Motor neuron (in vitro differentiated cells): ENCODE measurements around the gene PHLPP1. TPM values are rescaled to one million over a fixed set of nuclear protein-coding genes. Genes with fewer than 3 reads are reported as not detected.

ENCODE experiments used
- ATAC-seq, 8 experiments: fragments of 200-7000 bp; cut with Tn5 transposase; replicated peaks in 6 of 8; 2 replicates each; pipeline ENCODE4 v1.8.0; 2021; ENCODE audit warnings: mild to moderate bottlenecking in 8 of 8, moderate library complexity in 8 of 8
- H3K27ac ChIP-seq, 2 donors: fragments of 250-450 bp; sonication (Bioruptor Pico); 2 replicates each; pipeline ENCODE4 v1.9.0; 2021; ENCODE audit warnings: antibody characterized with exemption in 2 of 2, mild to moderate bottlenecking in 2 of 2, moderate library complexity in 1 of 2
- H3K4me1 ChIP-seq, 2 donors: fragments of 250-450 bp; sonication (Bioruptor Pico); replicated peaks in 1 of 2; 2 replicates each; pipeline ENCODE4 v1.6.1; 2021; ENCODE audit warnings: antibody characterized with exemption in 2 of 2, mild to moderate bottlenecking in 2 of 2, moderate library complexity in 1 of 2
- H3K4me3 ChIP-seq, 5 donors: fragments of 250-450 bp; sonication (Bioruptor Pico); 2 replicates each; pipeline ENCODE4 v1.9.0; 2021; ENCODE audit warnings: antibody characterized with exemption in 5 of 5, mild to moderate bottlenecking in 5 of 5, moderate library complexity in 4 of 5
- WGBS, 10 experiments: fragments of 450-650 bp; shearing (Covaris generic); methylation state at CpG; one replicate each; pipeline ENCODE4 v1.0.0; 2022; 5-methylcytosine and 5-hydroxymethylcytosine counted together
- in situ Hi-C, 9 experiments: fragments of 400-800 bp; cut with MboI; loops; one replicate each; pipeline ENCODE4 v1.15.0; 2021; ENCODE audit warnings: low sequenced_read_pairs in 9 of 9, low pct_unique_long_range_greater_than_20kb in 2 of 9; ENCODE audit not compliant: unreplicated experiment in 9 of 9
- total RNA-seq, 8 experiments: library from RNA; unstranded; fragments of 300-600 nt; gene quantifications; 2 replicates each; pipeline versions ENCODE4 v1.2.3 to v1.2.4, GENCODE V29; 2022

PHLPP1 gene
- total RNA-seq, 8 experiments from 2014 or later, result 3.3 to 14.4 (median 12.1) TPM

- Histone ChIP-seq H3K27ac (no peak overlapping the region), H3K4me3 (no peak overlapping the region), H3K4me1 (no peaks in the 10 kb centered on the region)
- ATAC-seq, result no peak
- 80 to 100% (median 92%) methylated on average over 1 to 2 of the region's 2 CpGs; no CpG with 5 or more reads in 2 of the 10 experiments for WGBS, 10 experiments
- in situ Hi-C loops, result no loop called here
These were observed 57.7 kb downstream of the PHLPP1 start for GRCh38 chr18:62772860-62773584.

GRCh38 chr18:62773691-62774090, 58.4 kb downstream of the PHLPP1 start:
- peaks cover 0 to under 1% of the 10 kb centered on the region in 2 donors for H3K4me1 ChIP-seq
- 60 to 89% (median 82%) methylated on average over 1 to 3 of the region's 3 CpGs; no CpG with 5 or more reads in 2 of the 10 experiments for WGBS, 10 experiments
- in situ Hi-C loops, result no loop called here
- H3K27ac ChIP-seq, result no peak overlapping the region
- no peak for ATAC-seq
- H3K4me3 ChIP-seq, result no peak overlapping the region

- ATAC-seq, result no peak
- Histone ChIP-seq H3K4me1 (peaks cover 5 to 6% of the 10 kb centered on the region in 2 donors), H3K4me3 (no peak overlapping the region), H3K27ac (no peak overlapping the region)
- in situ Hi-C loops, result no loop called here
- WGBS, 10 experiments, result 93 to 100% (median 100%) methylated on average over 1 to 2 of the region's 2 CpGs; no CpG with 5 or more reads in 2 of the 10 experiments
These were observed 60.8 kb downstream of the PHLPP1 start for GRCh38 chr18:62776024-62776570.

GRCh38 chr18:62777814-62778213, 62.5 kb downstream of the PHLPP1 start:
- in situ Hi-C loops, result no loop called here
- WGBS, 10 experiments, result 44 to 100% (median 83%) methylated on average over 1 of the region's 1 CpG; no CpG with 5 or more reads in 2 of the 10 experiments
- no peak for ATAC-seq
- Histone ChIP-seq H3K4me1 (peaks cover 5 to 6% of the 10 kb centered on the region in 2 donors), H3K27ac (no peak overlapping the region), H3K4me3 (no peak overlapping the region)

- no peak overlapping the region for H3K4me3 ChIP-seq
- 47 to 100% (median 89%) methylated on average over 1 to 6 of the region's 6 CpGs for WGBS, 10 experiments
- in situ Hi-C loops, result no loop called here
- H3K4me1 ChIP-seq, result peaks cover 5 to 6% of the 10 kb centered on the region in 2 donors
- no peak overlapping the region for H3K27ac ChIP-seq
- peak in 3 of 8 experiments; percentile 35 to 73 (median 36) for ATAC-seq
These were observed 63.9 kb downstream of the PHLPP1 start for GRCh38 chr18:62778976-62779869.

GRCh38 chr18:62781262-62781661, 65.9 kb downstream of the PHLPP1 start:
- in situ Hi-C loops, result no loop called here
- peaks cover 13 to 20% of the 10 kb centered on the region in 2 donors for H3K4me1 ChIP-seq
- H3K27ac ChIP-seq, result no peak overlapping the region
- ATAC-seq, result no peak
- H3K4me3 ChIP-seq, result no peak overlapping the region
- 62 to 100% (median 100%) methylated on average over 1 to 3 of the region's 3 CpGs; no CpG with 5 or more reads in 1 of the 10 experiments for WGBS, 10 experiments

GRCh38 chr18:62781893-62782292, 66.6 kb downstream of the PHLPP1 start:
- 37 to 100% (median 90%) methylated on average over 1 to 2 of the region's 2 CpGs; no CpG with 5 or more reads in 4 of the 10 experiments for WGBS, 10 experiments
- H3K4me1 ChIP-seq, result peaks cover 13 to 20% of the 10 kb centered on the region in 2 donors
- in situ Hi-C loops, result no loop called here
- no peak overlapping the region for H3K4me3 ChIP-seq
- ATAC-seq, result peak in 1 of 8 experiments; percentile 24
- no peak overlapping the region for H3K27ac ChIP-seq

GRCh38 chr18:62784338-62784965, 69.1 kb downstream of the PHLPP1 start:
- in situ Hi-C loops, result no loop called here
- Histone ChIP-seq H3K4me1 (peaks cover 26 to 37% of the 10 kb centered on the region in 2 donors), H3K27ac (no peak overlapping the region), H3K4me3 (no peak overlapping the region)
- peak in 1 of 8 experiments; percentile 7 for ATAC-seq
- WGBS, 10 experiments, result 67 to 100% (median 93%) methylated on average over 2 to 4 of the region's 4 CpGs; no CpG with 5 or more reads in 1 of the 10 experiments

GRCh38 chr18:62784966-62785413, 69.6 kb downstream of the PHLPP1 start:
- no peak overlapping the region for H3K4me3 ChIP-seq
- peaks cover 27 to 43% of the 10 kb centered on the region in 2 donors for H3K4me1 ChIP-seq
- in situ Hi-C loops, result no loop called here
- 40 to 100% (median 71%) methylated on average over 1 to 3 of the region's 3 CpGs for WGBS, 10 experiments
- ATAC-seq, result peak in 5 of 8 experiments; percentile 92
- H3K27ac ChIP-seq, result no peak overlapping the region

GRCh38 chr18:62786689-62787088, 71.3 kb downstream of the PHLPP1 start:
- in situ Hi-C loops, result no loop called here
- no peak overlapping the region for H3K27ac ChIP-seq
- no peak for ATAC-seq
- H3K4me1 ChIP-seq, result peaks cover 33 to 56% of the 10 kb centered on the region in 2 donors
- H3K4me3 ChIP-seq, result no peak overlapping the region
- 78 to 100% (median 93%) methylated on average over 3 of the region's 3 CpGs; no CpG with 5 or more reads in 1 of the 10 experiments for WGBS, 10 experiments

GRCh38 chr18:62788111-62788510, 72.8 kb downstream of the PHLPP1 start:
- in situ Hi-C loops, result no loop called here
- H3K4me1 ChIP-seq, result peaks cover 33 to 56% of the 10 kb centered on the region in 2 donors
- ATAC-seq, result no peak
- no peak overlapping the region for H3K27ac ChIP-seq
- H3K4me3 ChIP-seq, result no peak overlapping the region
- 78 to 100% (median 100%) methylated on average over 1 to 3 of the region's 3 CpGs; no CpG with 5 or more reads in 2 of the 10 experiments for WGBS, 10 experiments

- 5 to 100% (median 40%) methylated on average over 1 to 3 of the region's 3 CpGs; no CpG with 5 or more reads in 3 of the 10 experiments for WGBS, 10 experiments
- ATAC-seq, result peak in 5 of 8 experiments; percentile 59 to 74 (median 67)
- Histone ChIP-seq H3K4me3 (no peak overlapping the region), H3K4me1 (peaks cover 33 to 56% of the 10 kb centered on the region in 2 donors), H3K27ac (no peak overlapping the region)
- in situ Hi-C loops, result no loop called here
These were observed 73.5 kb downstream of the PHLPP1 start for GRCh38 chr18:62788876-62789275.
